AG10803 (cell line): ENCODE data around the gene REM1.
"Not testable (repeated sequence)": the region's sequence is repeated elsewhere in the genome, so short reads cannot be mapped to it uniquely, and the experiment has no call there.

ENCODE experiments used
- DNase-seq: peaks from one replicate; pipeline ENCODE4 v3.0.0; 2010; ENCODE audit warnings: low read depth
- H3K4me3 ChIP-seq: 2 replicates; pipeline ENCODE4 v1.5.1; 2011; ENCODE audit warnings: mild to moderate bottlenecking, low read length, control low read depth
- CTCF ChIP-seq: conservative IDR thresholded peaks from 2 replicates; pipeline ENCODE4 v1.5.1; 2011; ENCODE audit warnings: mild to moderate bottlenecking, low read length, control low read depth, inconsistent platforms

REM1 gene

GRCh38 chr20:31449511-31450414 is 25.3 kb upstream of the REM1 start:
- H3K4me3 ChIP-seq: no peak overlapping the region
- no peak for TF ChIP-seq CTCF

DNA sequence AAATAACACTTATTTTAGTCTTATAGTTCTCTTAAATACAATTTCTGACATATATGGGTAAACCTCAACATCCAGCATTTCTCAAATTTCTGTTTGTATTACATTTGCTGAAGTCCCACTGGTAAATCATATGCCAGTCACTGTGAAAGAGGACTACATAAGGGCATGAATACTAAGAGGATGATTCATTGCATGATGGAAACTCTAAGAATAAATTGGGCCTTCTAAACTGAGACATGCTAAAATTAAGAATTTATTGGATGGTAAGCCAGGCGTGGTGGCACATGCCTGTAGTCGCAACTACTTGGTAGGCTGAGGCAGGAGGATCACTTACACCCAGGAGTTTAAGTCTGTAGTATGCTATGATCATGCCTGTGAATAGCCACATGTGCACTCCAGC is 22.5 kb upstream of the REM1 start:
- no peak for DNase-seq
- no peak overlapping the region for H3K4me3 ChIP-seq
- TF ChIP-seq CTCF: no peak

More at GRCh38 chr20:31449511-31450414, 25.3 kb upstream of the REM1 start:
- no peak for DNase-seq

DNA sequence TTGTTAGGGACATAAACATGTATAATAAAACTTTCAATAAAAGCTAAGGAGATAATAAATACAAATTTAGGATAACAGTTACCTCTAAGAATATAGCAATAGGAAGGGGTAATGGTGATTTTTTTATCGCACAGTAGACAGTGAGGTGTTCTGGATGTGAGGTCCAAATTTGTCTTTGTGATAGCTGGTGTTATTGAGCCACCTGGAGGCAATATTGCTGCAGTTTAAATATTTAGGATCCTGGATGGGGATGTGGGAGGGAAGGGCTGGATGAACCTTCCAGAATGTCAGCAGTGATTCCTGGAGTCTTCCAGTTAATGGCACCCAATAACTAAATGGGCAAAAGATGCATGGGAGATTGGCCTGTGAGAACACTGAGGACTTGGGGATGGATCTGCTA is 20.7 kb upstream of the REM1 start:
- no peak for DNase-seq
- no peak overlapping the region for H3K4me3 ChIP-seq
- TF ChIP-seq CTCF: no peak

GRCh38 chr20:31470946-31471345 is 4.1 kb upstream of the REM1 start:
- not testable (repeated sequence) for DNase-seq, H3K4me3 ChIP-seq

GRCh38 chr20:31472395-31473330 is 2.4 kb upstream of the REM1 start:
- no peak for TF ChIP-seq CTCF
- no peak overlapping the region for H3K4me3 ChIP-seq
- DNase-seq: peak; percentile 25

- no peak for DNase-seq
- TF ChIP-seq CTCF: no peak
- H3K4me3 ChIP-seq: no peak overlapping the region
Measured at GRCh38 chr20:31473331-31474096, 1.6 kb upstream of the REM1 start.

DNA sequence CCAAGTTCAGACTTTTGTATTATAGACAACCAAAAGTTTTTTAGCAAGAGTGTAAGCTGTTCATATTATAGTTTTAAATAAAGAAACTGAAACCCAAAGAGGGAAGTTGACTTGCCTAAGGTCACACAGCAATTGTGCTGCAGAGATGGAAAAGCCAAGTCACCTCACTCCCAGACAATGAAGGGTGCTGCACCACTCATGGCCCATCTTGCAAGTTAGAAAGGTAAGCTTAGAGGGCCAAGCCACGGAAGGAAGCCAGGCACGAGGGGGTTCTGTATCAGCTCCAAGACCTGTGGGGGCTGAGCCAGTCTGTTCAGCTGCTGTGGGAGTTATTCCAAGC is 1.0 kb upstream of the REM1 start:
- H3K4me3 ChIP-seq: no peak overlapping the region
- TF ChIP-seq CTCF: no peak
- no peak for DNase-seq
